ENCODE data around the gene PLB1. TPM values are rescaled to one million over a fixed set of nuclear protein-coding genes. Genes with fewer than 3 reads are reported as not detected.

Gene PLB1
- polyA plus RNA-seq, 1 donor from 2014 or later, result 2.8 TPM

- TF ChIP-seq RAD21 (conservative IDR thresholded peaks at IDR 0.05) (no peak), EP300 (conservative IDR thresholded peaks at IDR 0.05; ENCODE audit: poor library complexity, severe bottlenecking) (no peak), TAF1 (IDR thresholded peaks at IDR 0.05; ENCODE audit: low read depth) (no peak), MXI1 (conservative IDR thresholded peaks at IDR 0.05; ENCODE audit: poor library complexity, severe bottlenecking) (no peak), REST (IDR thresholded peaks at IDR 0.05; ENCODE audit: borderline replicate concordance) (no peak), POLR2AphosphoS5 (IDR thresholded peaks at IDR 0.05) (no peak), SMC3 (conservative IDR thresholded peaks at IDR 0.05; ENCODE audit: poor library complexity) (no peak), CTCF (IDR thresholded peaks at IDR 0.05; ENCODE audit: poor library complexity, severe bottlenecking) (no peak), EZH2 (IDR thresholded peaks at IDR 0.05; ENCODE audit: borderline replicate concordance, insufficient read depth, low read length, poor library complexity, severe bottlenecking) (no peak)
- Histone ChIP-seq H3K4me2 (ENCODE audit: low read length) (no peak overlapping the region), H3K9ac (ENCODE audit: low read length) (no peak overlapping the region), H4K20me1 (ENCODE audit: insufficient read depth) (no peaks in the 10 kb centered on the region), H2AFZ (ENCODE audit: low read depth, low read length) (no peak overlapping the region), H3F3A (ENCODE audit: insufficient read depth, low read length, poor library complexity, severe bottlenecking) (no peaks in the 10 kb centered on the region), H3K79me2 (replicated peaks; ENCODE audit: insufficient read depth, low read length) (no peaks in the 10 kb centered on the region), H3K9me2 (ENCODE audit: insufficient read depth, low read length) (no peaks in the 10 kb centered on the region), H3K27ac (ENCODE audit: low read length) (no peak overlapping the region), H3K4me3 (ENCODE audit: low read length) (no peak overlapping the region), H3K27me3 (ENCODE audit: insufficient read depth, low read depth, low read length) (no peaks in the 10 kb centered on the region), H3K9me3 (ENCODE audit: low read length) (no peaks in the 10 kb centered on the region), H3K36me3 (ENCODE audit: insufficient read depth, low read length) (no peaks in the 10 kb centered on the region)
These were observed 63.1 kb downstream of the PLB1 start for GRCh38 chr2:28558918-28559317.

DNA sequence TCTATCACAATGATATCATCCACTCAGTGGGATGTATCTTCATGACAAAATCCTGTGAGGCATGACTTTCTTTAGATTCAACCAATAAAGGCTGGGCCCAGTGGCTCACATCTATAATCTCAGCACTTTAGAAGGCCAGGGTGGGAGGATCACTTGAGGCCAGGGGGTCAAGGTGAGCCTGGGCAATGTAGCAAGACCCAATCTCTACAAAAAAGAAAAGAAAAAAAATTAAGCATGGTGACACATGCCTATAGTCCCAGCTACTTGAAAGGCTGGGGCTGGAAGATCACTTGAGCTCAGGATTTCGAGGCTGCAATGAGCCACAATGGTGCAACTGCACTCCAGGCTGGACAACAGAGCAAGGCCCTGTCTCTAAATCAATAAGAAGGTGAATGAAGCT is 68.0 kb downstream of the PLB1 start:
- no peak overlapping the region for H3K4me2 ChIP-seq (ENCODE audit: low read length)
- H3K9ac ChIP-seq (ENCODE audit: low read length), result no peak overlapping the region
- H3K9me2 ChIP-seq (ENCODE audit: insufficient read depth, low read length), result no peaks in the 10 kb centered on the region
- no peaks in the 10 kb centered on the region for H3K27me3 ChIP-seq (ENCODE audit: insufficient read depth, low read depth, low read length)
- H2AFZ ChIP-seq (ENCODE audit: low read depth, low read length), result no peak overlapping the region
- TF ChIP-seq SMC3 (conservative IDR thresholded peaks at IDR 0.05; ENCODE audit: poor library complexity) (no peak), MXI1 (conservative IDR thresholded peaks at IDR 0.05; ENCODE audit: poor library complexity, severe bottlenecking) (no peak), POLR2AphosphoS5 (IDR thresholded peaks at IDR 0.05) (no peak), CTCF (IDR thresholded peaks at IDR 0.05; ENCODE audit: poor library complexity, severe bottlenecking) (no peak), RAD21 (conservative IDR thresholded peaks at IDR 0.05) (no peak), TAF1 (IDR thresholded peaks at IDR 0.05; ENCODE audit: low read depth) (no peak), EZH2 (IDR thresholded peaks at IDR 0.05; ENCODE audit: borderline replicate concordance, insufficient read depth, low read length, poor library complexity, severe bottlenecking) (no peak), EP300 (conservative IDR thresholded peaks at IDR 0.05; ENCODE audit: poor library complexity, severe bottlenecking) (no peak), REST (IDR thresholded peaks at IDR 0.05; ENCODE audit: borderline replicate concordance) (no peak)
- no peak overlapping the region for H3K27ac ChIP-seq (ENCODE audit: low read length)
- H3K36me3 ChIP-seq (ENCODE audit: insufficient read depth, low read length), result no peaks in the 10 kb centered on the region
- no peak overlapping the region for H3K4me3 ChIP-seq (ENCODE audit: low read length)
- H3K79me2 ChIP-seq (replicated peaks; ENCODE audit: insufficient read depth, low read length), result no peaks in the 10 kb centered on the region
- H3K9me3 ChIP-seq (ENCODE audit: low read length), result no peaks in the 10 kb centered on the region
- H4K20me1 ChIP-seq (ENCODE audit: insufficient read depth), result no peaks in the 10 kb centered on the region
- H3F3A ChIP-seq (ENCODE audit: insufficient read depth, low read length, poor library complexity, severe bottlenecking), result no peaks in the 10 kb centered on the region

Measured in neural cell (in vitro differentiated cells).